Liver (tissue), 9 donors: ENCODE data around the gene TAF1D. TPM values are rescaled to one million over a fixed set of nuclear protein-coding genes. Genes with fewer than 3 reads are reported as not detected.

Experiments
- DNase-seq: peaks from one replicate; pipeline ENCODE4 v3.0.0-alpha.2; 2017; ENCODE audit warnings: low spot score
- H3K27ac ChIP-seq, 2 donors: one replicate each; pipeline ENCODE4 v1.7.0; 2013; ENCODE audit warnings: inconsistent platforms in 2 of 2, low read length in 2 of 2, control low read depth in 1 of 2, low read depth in 1 of 2, mild to moderate bottlenecking in 1 of 2
- H3K27me3 ChIP-seq, 4 donors: one replicate each; pipeline versions ENCODE4 v1.6.1 to v1.7.0; 2013; ENCODE audit warnings: low read length in 3 of 4, inconsistent platforms in 1 of 4, mild to moderate bottlenecking in 1 of 4, moderate library complexity in 1 of 4; ENCODE audit not compliant: control insufficient read depth in 4 of 4, insufficient read depth in 4 of 4
- H3K36me3 ChIP-seq, 4 donors: one replicate each; pipeline versions ENCODE4 v1.6.1 to v1.7.0; 2013; ENCODE audit warnings: low read length in 3 of 4, mild to moderate bottlenecking in 3 of 4, low read depth in 1 of 4, moderate library complexity in 1 of 4; ENCODE audit not compliant: control insufficient read depth in 4 of 4, insufficient read depth in 3 of 4
- H3K4me1 ChIP-seq, 4 donors: one replicate each; pipeline versions ENCODE4 v1.6.1 to v1.7.0; 2013; ENCODE audit warnings: low read length in 3 of 4, mild to moderate bottlenecking in 3 of 4, moderate library complexity in 1 of 4; ENCODE audit not compliant: control insufficient read depth in 4 of 4, insufficient read depth in 4 of 4
- H3K4me3 ChIP-seq, 3 donors: one replicate each; pipeline versions ENCODE4 v1.6.1 to v1.7.0; 2013; ENCODE audit warnings: low read length in 3 of 3, control low read depth in 1 of 3, low read depth in 1 of 3, mild to moderate bottlenecking in 1 of 3
- H3K9ac ChIP-seq, 2 donors: one replicate each; pipeline ENCODE4 v1.7.0; 2013; ENCODE audit warnings: low read length in 2 of 2, mild to moderate bottlenecking in 2 of 2, moderate library complexity in 2 of 2, control low read depth in 1 of 2, low read depth in 1 of 2
- H3K9me3 ChIP-seq, 4 donors: one replicate each; pipeline versions ENCODE4 v1.6.1 to v1.7.0; 2013; ENCODE audit warnings: low read length in 3 of 4; ENCODE audit not compliant: control insufficient read depth in 4 of 4
- EGR1 ChIP-seq, 2 donors: IDR thresholded peaks; 2 replicates each; pipeline ENCODE4 v1.6.1; 2016 to 2018; ENCODE audit warnings: antibody characterized with exemption in 2 of 2, low read depth in 2 of 2
- FOXA1 ChIP-seq: IDR thresholded peaks from 2 replicates; pipeline ENCODE4 v1.6.1; 2016; ENCODE audit warnings: antibody characterized with exemption
- FOXA2 ChIP-seq: IDR thresholded peaks from 2 replicates; pipeline ENCODE4 v1.6.1; 2016; ENCODE audit warnings: antibody characterized with exemption
- GABPA ChIP-seq, 2 donors: IDR thresholded peaks in 1 of 2; conservative IDR thresholded peaks in 1 of 2; 2 replicates each; pipeline ENCODE4 v1.6.1; 2016; ENCODE audit warnings: antibody characterized with exemption in 2 of 2, mild to moderate bottlenecking in 1 of 2, moderate library complexity in 1 of 2
- HNF4A ChIP-seq, 2 donors: conservative IDR thresholded peaks; 2 replicates each; pipeline ENCODE4 v1.6.1; 2016; ENCODE audit warnings: antibody characterized with exemption in 2 of 2, mild to moderate bottlenecking in 2 of 2
- HNF4G ChIP-seq: IDR thresholded peaks from 2 replicates; pipeline ENCODE4 v1.6.1; 2016; ENCODE audit warnings: antibody characterized with exemption
- JUND ChIP-seq, 2 donors: IDR thresholded peaks; 2 replicates each; pipeline ENCODE4 v1.6.1; 2016; ENCODE audit warnings: antibody characterized with exemption in 2 of 2
- MAX ChIP-seq: IDR thresholded peaks from 2 replicates; pipeline ENCODE4 v1.6.1; 2016; ENCODE audit warnings: antibody characterized with exemption
- NR2F2 ChIP-seq: IDR thresholded peaks from 2 replicates; pipeline ENCODE4 v1.6.1; 2016; ENCODE audit warnings: antibody characterized with exemption
- RAD21 ChIP-seq, 2 donors: IDR thresholded peaks; 2 replicates each; pipeline ENCODE4 v1.6.1; 2016; ENCODE audit warnings: antibody characterized with exemption in 2 of 2, mild to moderate bottlenecking in 2 of 2
- REST ChIP-seq: IDR thresholded peaks from 2 replicates; pipeline ENCODE4 v1.6.1; 2016; ENCODE audit warnings: antibody characterized with exemption, mild to moderate bottlenecking
- RXRA ChIP-seq, 2 donors: IDR thresholded peaks; 2 replicates each; pipeline ENCODE4 v1.6.1; 2017 to 2018; ENCODE audit warnings: antibody characterized with exemption in 2 of 2, mild to moderate bottlenecking in 1 of 2
- SP1 ChIP-seq: IDR thresholded peaks from 2 replicates; pipeline ENCODE4 v1.6.1; 2018; ENCODE audit warnings: antibody characterized with exemption, mild to moderate bottlenecking
- TAF1 ChIP-seq: conservative IDR thresholded peaks from 2 replicates; pipeline ENCODE4 v1.6.1; 2016; ENCODE audit warnings: antibody characterized with exemption, mild to moderate bottlenecking
- YY1 ChIP-seq: IDR thresholded peaks from 2 replicates; pipeline ENCODE4 v1.6.1; 2016; ENCODE audit warnings: antibody characterized with exemption, mild to moderate bottlenecking
- WGBS: extraction: QIAGEN DNeasy Blood & Tissue Kit; methylation state at CpG from one replicate; pipeline ENCODE4 v1.1.7; 2013; 5-methylcytosine and 5-hydroxymethylcytosine counted together
- polyA plus RNA-seq, 2 donors: library from polyadenylated mRNA; stranded (reverse) in 1 of 2; unstranded in 1 of 2; fragments of 200-250 nt in 1 of 2; fragments of >200 nt in 1 of 2; fragmentation: Nextera tagmentation in 1 of 2; extraction: Ambion mirVana in 1 of 2; gene quantifications; one replicate each; pipeline versions ENCODE4 v1.2.1 to v1.2.3, GENCODE V29; 2013 to 2015
- total RNA-seq, 2 donors: library from RNA; depleted of rRNA; stranded (reverse); fragments of >200 nt; gene quantifications; one replicate each; pipeline ENCODE4 v1.2.3, GENCODE V29; 2014
- TF ChIP-seq, protein P1 (sequence below): fragments of 150-350 bp; IDR thresholded peaks from 2 replicates; pipeline ENCODE4 v1.5.1; 2017; ENCODE audit warnings: improper control_type of control experiment, low read depth, low read length; ENCODE audit not compliant: missing input control
- TF ChIP-seq, protein P2 (sequence below): IDR thresholded peaks from 2 replicates; pipeline ENCODE4 v1.6.1; 2016; ENCODE audit warnings: antibody characterized with exemption
- TF ChIP-seq, protein P3 (sequence below): IDR thresholded peaks from 2 replicates; pipeline ENCODE4 v1.6.1; 2016; ENCODE audit warnings: antibody characterized with exemption
- donor health status: healthy.
- donor health status: healthy.
- donor health status: healthy.
- donor health status: healthy.
- donor health status: healthy.

Gene TAF1D
- total and polyA plus RNA-seq, 4 donors: 18.2 to 97.7 (median 29.7) TPM

DNA sequence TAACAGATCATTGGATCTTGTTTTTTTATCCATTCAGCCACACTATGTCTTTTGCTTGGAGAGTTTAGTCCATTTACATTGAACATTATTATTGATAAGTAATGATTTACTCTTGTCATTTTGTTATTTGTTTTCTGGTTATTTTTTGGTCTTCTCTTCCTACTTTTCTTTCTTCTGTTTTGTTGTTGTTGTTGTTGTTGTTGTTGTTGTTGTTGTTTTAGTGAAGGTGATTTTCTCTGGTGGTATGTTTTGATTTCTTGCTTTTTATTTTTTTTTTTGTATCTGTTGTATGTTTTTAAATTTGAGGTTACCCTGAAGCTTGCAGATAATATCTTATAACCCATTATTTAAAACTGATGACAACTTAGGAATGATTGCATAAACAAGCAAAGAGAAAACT, 28.6 kb downstream of the TAF1D start:
- H3K4me3 ChIP-seq: no peak overlapping the region
- H3K9me3 ChIP-seq: peaks cover 0 to 6% (median 4%) of the 10 kb centered on the region in 4 donors
- no peak for DNase-seq
- TF ChIP-seq FOXA2 (no peak), HNF4G (no peak), MAX (no peak)
- no peak overlapping the region for H3K27ac ChIP-seq
- no peak overlapping the region for H3K9ac ChIP-seq
- peaks cover 2 to 18% (median 12%) of the 10 kb centered on the region in 4 donors for H3K36me3 ChIP-seq
- no peaks in the 10 kb centered on the region for H3K27me3 ChIP-seq
- no peaks in the 10 kb centered on the region for H3K4me1 ChIP-seq

- H3K4me1 ChIP-seq: no peaks in the 10 kb centered on the region
- no peak overlapping the region for H3K27ac ChIP-seq
- peaks cover 0 to 26% (median 15%) of the 10 kb centered on the region in 4 donors for H3K36me3 ChIP-seq
- TF ChIP-seq YY1 (no peak), HNF4A (conservative IDR thresholded peaks at IDR 0.05) (no peak), JUND (IDR thresholded peaks at IDR 0.05) (no peak), EGR1 (IDR thresholded peaks at IDR 0.05; ENCODE audit: low read depth in 2 of 2) (no peak), FOXA1 (no peak), REST (no peak), RXRA (IDR thresholded peaks at IDR 0.05) (no peak), NR2F2 (no peak), SP1 (no peak), HNF4G (no peak), RAD21 (IDR thresholded peaks at IDR 0.05) (no peak), GABPA (IDR thresholded peaks at IDR 0.05 in 1 of 2, conservative IDR thresholded peaks at IDR 0.05 in 1 of 2) (no peak), MAX (no peak), FOXA2 (no peak), TAF1 (no peak)
- TF ChIP-seq, protein P1, sequence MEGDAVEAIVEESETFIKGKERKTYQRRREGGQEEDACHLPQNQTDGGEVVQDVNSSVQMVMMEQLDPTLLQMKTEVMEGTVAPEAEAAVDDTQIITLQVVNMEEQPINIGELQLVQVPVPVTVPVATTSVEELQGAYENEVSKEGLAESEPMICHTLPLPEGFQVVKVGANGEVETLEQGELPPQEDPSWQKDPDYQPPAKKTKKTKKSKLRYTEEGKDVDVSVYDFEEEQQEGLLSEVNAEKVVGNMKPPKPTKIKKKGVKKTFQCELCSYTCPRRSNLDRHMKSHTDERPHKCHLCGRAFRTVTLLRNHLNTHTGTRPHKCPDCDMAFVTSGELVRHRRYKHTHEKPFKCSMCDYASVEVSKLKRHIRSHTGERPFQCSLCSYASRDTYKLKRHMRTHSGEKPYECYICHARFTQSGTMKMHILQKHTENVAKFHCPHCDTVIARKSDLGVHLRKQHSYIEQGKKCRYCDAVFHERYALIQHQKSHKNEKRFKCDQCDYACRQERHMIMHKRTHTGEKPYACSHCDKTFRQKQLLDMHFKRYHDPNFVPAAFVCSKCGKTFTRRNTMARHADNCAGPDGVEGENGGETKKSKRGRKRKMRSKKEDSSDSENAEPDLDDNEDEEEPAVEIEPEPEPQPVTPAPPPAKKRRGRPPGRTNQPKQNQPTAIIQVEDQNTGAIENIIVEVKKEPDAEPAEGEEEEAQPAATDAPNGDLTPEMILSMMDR: no peak
- TF ChIP-seq, protein P2, sequence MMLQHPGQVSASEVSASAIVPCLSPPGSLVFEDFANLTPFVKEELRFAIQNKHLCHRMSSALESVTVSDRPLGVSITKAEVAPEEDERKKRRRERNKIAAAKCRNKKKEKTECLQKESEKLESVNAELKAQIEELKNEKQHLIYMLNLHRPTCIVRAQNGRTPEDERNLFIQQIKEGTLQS: no peak
- TF ChIP-seq, protein P3, sequence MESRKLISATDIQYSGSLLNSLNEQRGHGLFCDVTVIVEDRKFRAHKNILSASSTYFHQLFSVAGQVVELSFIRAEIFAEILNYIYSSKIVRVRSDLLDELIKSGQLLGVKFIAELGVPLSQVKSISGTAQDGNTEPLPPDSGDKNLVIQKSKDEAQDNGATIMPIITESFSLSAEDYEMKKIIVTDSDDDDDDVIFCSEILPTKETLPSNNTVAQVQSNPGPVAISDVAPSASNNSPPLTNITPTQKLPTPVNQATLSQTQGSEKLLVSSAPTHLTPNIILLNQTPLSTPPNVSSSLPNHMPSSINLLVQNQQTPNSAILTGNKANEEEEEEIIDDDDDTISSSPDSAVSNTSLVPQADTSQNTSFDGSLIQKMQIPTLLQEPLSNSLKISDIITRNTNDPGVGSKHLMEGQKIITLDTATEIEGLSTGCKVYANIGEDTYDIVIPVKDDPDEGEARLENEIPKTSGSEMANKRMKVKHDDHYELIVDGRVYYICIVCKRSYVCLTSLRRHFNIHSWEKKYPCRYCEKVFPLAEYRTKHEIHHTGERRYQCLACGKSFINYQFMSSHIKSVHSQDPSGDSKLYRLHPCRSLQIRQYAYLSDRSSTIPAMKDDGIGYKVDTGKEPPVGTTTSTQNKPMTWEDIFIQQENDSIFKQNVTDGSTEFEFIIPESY: no peak
- no peak overlapping the region for H3K9ac ChIP-seq
- 98% methylated on average over 1 of the region's 1 CpG for WGBS
- DNase-seq: no peak
- peaks cover 0 to 6% (median 4%) of the 10 kb centered on the region in 4 donors for H3K9me3 ChIP-seq
- no peaks in the 10 kb centered on the region for H3K27me3 ChIP-seq
- no peak overlapping the region for H3K4me3 ChIP-seq
These were observed 31.1 kb downstream of the TAF1D start for GRCh38 chr11:93710239-93710638.
